ENCODE measurements around the gene COBLL1.
"Not testable (repeated sequence)": the region's sequence is repeated elsewhere in the genome, so short reads cannot be mapped to it uniquely, and the experiment has no call there.

COBLL1 gene

GRCh38 chr2:164742738-164743317 is 98.8 kb downstream of the COBLL1 start:
- DNase-seq: no peak
- in situ Hi-C loops (cut with HindIII; ENCODE audit: low pct_ligation_motif_present, low pct_unique_long_range_greater_than_20kb, low sequenced_read_pairs): loop anchor here (25.0 kb wide), 1 partner anchor 169 kb away; no protein-coding TSS in a partner anchor

- in situ Hi-C loops (cut with HindIII; ENCODE audit: low pct_ligation_motif_present, low pct_unique_long_range_greater_than_20kb, low sequenced_read_pairs): loop anchor here (25.0 kb wide), 1 partner anchor 172 kb away; no protein-coding TSS in a partner anchor
- DNase-seq: peak; percentile 36
These were observed 101.7 kb downstream of the COBLL1 start for GRCh38 chr2:164739966-164740365.

- in situ Hi-C loops (cut with HindIII; ENCODE audit: low pct_ligation_motif_present, low pct_unique_long_range_greater_than_20kb, low sequenced_read_pairs): loop anchor here (25.0 kb wide), 1 partner anchor 175 kb away; no protein-coding TSS in a partner anchor
- DNase-seq: peak; percentile 87
These were observed 104.0 kb downstream of the COBLL1 start for GRCh38 chr2:164737612-164738081.

GRCh38 chr2:164735309-164735919 is 106.2 kb downstream of the COBLL1 start:
- in situ Hi-C loops (cut with HindIII; ENCODE audit: low pct_ligation_motif_present, low pct_unique_long_range_greater_than_20kb, low sequenced_read_pairs): loop anchor here (25.0 kb wide), 1 partner anchor 177 kb away; no protein-coding TSS in a partner anchor
- peak; percentile 93 for DNase-seq

- in situ Hi-C loops (cut with HindIII; ENCODE audit: low pct_ligation_motif_present, low pct_unique_long_range_greater_than_20kb, low sequenced_read_pairs): loop anchor here (25.0 kb wide), 1 partner anchor 178 kb away; no protein-coding TSS in a partner anchor
- no peak for DNase-seq
These were observed 107.4 kb downstream of the COBLL1 start for GRCh38 chr2:164734196-164734595.

- in situ Hi-C loops (cut with HindIII; ENCODE audit: low pct_ligation_motif_present, low pct_unique_long_range_greater_than_20kb, low sequenced_read_pairs): loop anchor here (25.0 kb wide), 1 partner anchor 187 kb away; no protein-coding TSS in a partner anchor
- no peak for DNase-seq
These were observed 116.1 kb downstream of the COBLL1 start for GRCh38 chr2:164725542-164725941.

- in situ Hi-C loops (cut with HindIII; ENCODE audit: low pct_ligation_motif_present, low pct_unique_long_range_greater_than_20kb, low sequenced_read_pairs): no loop called here
These were observed 118.8 kb downstream of the COBLL1 start for GRCh38 chr2:164722616-164723338.

GRCh38 chr2:164721430-164721829 is 120.2 kb downstream of the COBLL1 start:
- DNase-seq: no peak
- in situ Hi-C loops (cut with HindIII; ENCODE audit: low pct_ligation_motif_present, low pct_unique_long_range_greater_than_20kb, low sequenced_read_pairs): no loop called here

More at GRCh38 chr2:164722616-164723338, 118.8 kb downstream of the COBLL1 start:
- no peak for DNase-seq

- DNase-seq: peak; percentile 80
- in situ Hi-C loops (cut with HindIII; ENCODE audit: low pct_ligation_motif_present, low pct_unique_long_range_greater_than_20kb, low sequenced_read_pairs): no loop called here
These were observed 121.4 kb downstream of the COBLL1 start for GRCh38 chr2:164719996-164720941.

- in situ Hi-C loops (cut with HindIII; ENCODE audit: low pct_ligation_motif_present, low pct_unique_long_range_greater_than_20kb, low sequenced_read_pairs): no loop called here
- DNase-seq: peak; percentile 63
These were observed 124.4 kb downstream of the COBLL1 start for GRCh38 chr2:164717000-164717803.

GRCh38 chr2:164714471-164714870 is 127.2 kb downstream of the COBLL1 start:
- in situ Hi-C loops (cut with HindIII; ENCODE audit: low pct_ligation_motif_present, low pct_unique_long_range_greater_than_20kb, low sequenced_read_pairs): no loop called here
- no peak for DNase-seq

GRCh38 chr2:164711766-164712138 is 129.9 kb downstream of the COBLL1 start:
- DNase-seq: peak; percentile 98
- in situ Hi-C loops (cut with HindIII; ENCODE audit: low pct_ligation_motif_present, low pct_unique_long_range_greater_than_20kb, low sequenced_read_pairs): no loop called here

GRCh38 chr2:164710837-164711765 is 130.5 kb downstream of the COBLL1 start:
- in situ Hi-C loops (cut with HindIII; ENCODE audit: low pct_ligation_motif_present, low pct_unique_long_range_greater_than_20kb, low sequenced_read_pairs): no loop called here
- peak; percentile 97 for DNase-seq

GRCh38 chr2:164710252-164710836 is 131.3 kb downstream of the COBLL1 start:
- peak; percentile 35 for DNase-seq
- in situ Hi-C loops (cut with HindIII; ENCODE audit: low pct_ligation_motif_present, low pct_unique_long_range_greater_than_20kb, low sequenced_read_pairs): not testable (repeated sequence)

GRCh38 chr2:164706522-164706921 is 135.1 kb downstream of the COBLL1 start:
- in situ Hi-C loops (cut with HindIII; ENCODE audit: low pct_ligation_motif_present, low pct_unique_long_range_greater_than_20kb, low sequenced_read_pairs): no loop called here
- DNase-seq: no peak
